DMS114 treated with DMSO at 0.1 percent for 48 hours (cell line): ENCODE measurements around the gene USF2.

Experiments
- DNase-seq: peaks from one replicate; lab custom pipeline; 2025; ENCODE audit not compliant: unreplicated experiment; lab: John Stamatoyannopoulos, UW

The USF2 gene

GRCh38 chr19:35317464-35318043 is 48.8 kb downstream of the USF2 start:
- no peak for DNase-seq

- DNase-seq, result no peak
Measured at GRCh38 chr19:35318679-35319448, 50.1 kb downstream of the USF2 start.

GRCh38 chr19:35320065-35320713 is 51.4 kb downstream of the USF2 start:
- DNase-seq, result no peak

DNA sequence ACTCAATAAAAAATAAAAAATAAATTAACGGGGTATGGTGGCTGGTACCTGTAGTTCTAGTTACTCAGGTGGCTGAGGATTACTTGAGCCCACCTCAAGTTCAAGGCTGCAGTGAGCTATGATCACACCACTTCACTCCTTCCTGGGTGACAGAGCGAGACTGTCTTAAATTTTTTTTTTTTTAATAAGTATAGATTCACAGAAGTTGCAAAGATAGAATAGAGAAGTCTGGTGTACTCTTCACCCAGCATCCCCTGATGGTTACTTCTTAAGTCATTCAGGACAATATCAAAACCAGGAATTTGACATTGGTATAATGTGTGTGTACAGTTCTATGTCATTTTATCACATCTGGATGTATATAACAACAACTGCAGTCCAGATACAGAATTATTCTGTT is 52.5 kb downstream of the USF2 start:
- no peak for DNase-seq

GRCh38 chr19:35322014-35322413 is 53.3 kb downstream of the USF2 start:
- no peak for DNase-seq

GRCh38 chr19:35327642-35328041 is 58.9 kb downstream of the USF2 start:
- no peak for DNase-seq

GRCh38 chr19:35328851-35329285 is 60.1 kb downstream of the USF2 start, which contains the start of gene CD22:
Gene CD22, plus strand, starts transcription at chr19:35329187. Its CDS starts 2,854 bp downstream, at chr19:35332041.
- no peak for DNase-seq

GRCh38 chr19:35329323-35329722 is 60.6 kb downstream of the USF2 start:
- DNase-seq, result no peak
